Ovary (tissue), 9 donors: Measurements from ENCODE around the gene AMELY. TPM values are rescaled to one million over a fixed set of nuclear protein-coding genes. Genes with fewer than 3 reads are reported as not detected.

Experiments used
- DNase-seq, 5 donors: peaks; one replicate each; pipeline ENCODE4 v3.0.0-alpha.2; 2019 to 2020
- H3K27ac ChIP-seq, 2 donors: fragments of 200-600 bp; one replicate each; pipeline versions ENCODE4 v1.5.1 to v1.8.0; 2019 to 2022
- H3K27me3 ChIP-seq: fragments of 200-600 bp; one replicate; pipeline ENCODE4 v1.8.0; 2022
- H3K36me3 ChIP-seq: fragments of 200-600 bp; sonication (generic); one replicate; pipeline ENCODE4 v1.5.1; 2019
- H3K4me1 ChIP-seq: one replicate; pipeline ENCODE4 v1.8.1; 2013; ENCODE audit warnings: mild to moderate bottlenecking, moderate library complexity; ENCODE audit not compliant: insufficient read depth
- H3K4me3 ChIP-seq: fragments of 200-600 bp; sonication (generic); one replicate; pipeline ENCODE4 v1.5.1; 2017
- H3K9me3 ChIP-seq, 2 donors: fragments of 200-600 bp in 1 of 2; sonication (generic) in 1 of 2; one replicate each; pipeline versions ENCODE4 v1.5.1 to v1.8.1; 2013 to 2019; ENCODE audit warnings: mild to moderate bottlenecking in 1 of 2, moderate library complexity in 1 of 2
- CTCF ChIP-seq, 3 donors: fragments of 450-650 bp in 2 of 3; fragments of 200-600 bp in 1 of 3; IDR thresholded peaks; one replicate each; pipeline versions ENCODE4 v1.5.1 to v1.8.0; 2016 to 2022; ENCODE audit warnings: antibody characterized with exemption in 3 of 3, mild to moderate bottlenecking in 1 of 3
- EP300 ChIP-seq: sonication (generic); formaldehyde crosslinking; IDR thresholded peaks from one replicate; pipeline ENCODE4 v1.6.1; 2017; ENCODE audit warnings: antibody characterized with exemption
- POLR2A ChIP-seq: fragments of 450-650 bp; IDR thresholded peaks from one replicate; pipeline ENCODE4 v1.6.1; 2017; ENCODE audit warnings: antibody characterized with exemption, mild to moderate bottlenecking, moderate library complexity
- WGBS, 3 donors: extraction: QIAGEN DNeasy Blood & Tissue Kit in 1 of 3; methylation state at CpG; one replicate each; pipeline versions ENCODE4 v1.1.5 to v1.1.7; 2013 to 2017; 5-methylcytosine and 5-hydroxymethylcytosine counted together
- intact Hi-C, 4 donors: fragments of 100-400 bp; cut with DNase I; formaldehyde crosslinking; loops; one replicate each; pipeline versions ENCODE4 v1.11.0 to v1.15.1; 2022 to 2023
- polyA plus RNA-seq, 2 donors: library from polyadenylated mRNA; stranded (reverse); fragments of 200-250 nt in 1 of 2; fragments of 350-450 nt in 1 of 2; fragmentation: Illumina TruSeq in 1 of 2; extraction: RNeasy Lipid Tissue Mini Kit (QIAGEN cat#74804) in 1 of 2; gene quantifications; one replicate each; pipeline ENCODE4 v1.2.3, GENCODE V29; 2013 to 2014
- total RNA-seq, 7 donors: library from RNA; depleted of rRNA in 2 of 7; stranded (reverse); fragments of >200 nt in 2 of 7; fragmentation: NEBNext Ultra II Directional in 3 of 7; extraction: Animal tissue kit (Norgen Biotek cat#: 25700) in 3 of 7; gene quantifications; one replicate each; pipeline versions ENCODE4 v1.1.0 to v1.2.4, GENCODE V29; 2016 to 2023
- donor health status: DM: no; HTN: no; CAD: no; lungs with moderate emphysema.
- donor health status: DM: no; HTN: no; CAD: no.
- donor health status: Bipolar disorder and iron deficiency.
- donor health status: DM: yes; HTN: yes; CAD: no.
- donor health status: DM: no; HTN: no; CAD: no.
- donor health status: DM: yes; HTN: yes; CAD: no.

Gene AMELY
- total and polyA plus RNA-seq, 9 donors, result not detected

- no peaks in the 10 kb centered on the region for H3K4me1 ChIP-seq
- DNase-seq, result no peak
- H3K27me3 ChIP-seq, result no peaks in the 10 kb centered on the region
- no peak for TF ChIP-seq POLR2A
- TF ChIP-seq CTCF (IDR thresholded peaks at IDR 0.05), result no peak
- TF ChIP-seq EP300, result no peak
- no peak overlapping the region for H3K4me3 ChIP-seq
- no peaks in the 10 kb centered on the region for H3K9me3 ChIP-seq
- H3K36me3 ChIP-seq, result no peaks in the 10 kb centered on the region
- WGBS, 3 donors, result no CpG with 5 or more reads among the region's 4 CpGs
- intact Hi-C loops, result no loop called here
- H3K27ac ChIP-seq, result no peak overlapping the region
Measured at GRCh38 chrY:6931779-6932396, 20.3 kb upstream of the AMELY start.

- no peaks in the 10 kb centered on the region for H3K36me3 ChIP-seq
- no peaks in the 10 kb centered on the region for H3K4me1 ChIP-seq
- no peaks in the 10 kb centered on the region for H3K9me3 ChIP-seq
- intact Hi-C loops, result no loop called here
- WGBS, 3 donors, result no CpG with 5 or more reads among the region's 1 CpG
- H3K27me3 ChIP-seq, result no peaks in the 10 kb centered on the region
- H3K27ac ChIP-seq, result no peak overlapping the region
- no peak overlapping the region for H3K4me3 ChIP-seq
- TF ChIP-seq CTCF (IDR thresholded peaks at IDR 0.05) (no peak), POLR2A (no peak), EP300 (no peak)
- DNase-seq, result no peak
Measured at GRCh38 chrY:6929237-6929636, 17.7 kb upstream of the AMELY start.

- Histone ChIP-seq H3K36me3 (no peaks in the 10 kb centered on the region), H3K4me1 (no peaks in the 10 kb centered on the region), H3K27ac (no peak overlapping the region), H3K27me3 (no peaks in the 10 kb centered on the region), H3K4me3 (no peak overlapping the region), H3K9me3 (no peaks in the 10 kb centered on the region)
- intact Hi-C loops, result no loop called here
- DNase-seq, result no peak
- no CpG with 5 or more reads among the region's 4 CpGs for WGBS, 3 donors
- TF ChIP-seq CTCF (IDR thresholded peaks at IDR 0.05), result no peak
- TF ChIP-seq EP300, result no peak
- no peak for TF ChIP-seq POLR2A
Measured at GRCh38 chrY:6928265-6928664, 16.7 kb upstream of the AMELY start.

- no CpG with 5 or more reads among the region's 2 CpGs for WGBS, 3 donors
- Histone ChIP-seq H3K9me3 (no peaks in the 10 kb centered on the region), H3K36me3 (no peaks in the 10 kb centered on the region), H3K4me1 (no peaks in the 10 kb centered on the region), H3K27me3 (no peaks in the 10 kb centered on the region), H3K27ac (no peak overlapping the region), H3K4me3 (no peak overlapping the region)
- no peak for DNase-seq
- intact Hi-C loops, result no loop called here
- TF ChIP-seq CTCF (IDR thresholded peaks at IDR 0.05), result no peak
- no peak for TF ChIP-seq EP300
- no peak for TF ChIP-seq POLR2A
Measured at GRCh38 chrY:6921061-6921460, 9.5 kb upstream of the AMELY start.
